GM21423 (cell line): Measurements from ENCODE around the gene MTSS2.

Experiments used
- ATAC-seq: cut with Tn5 transposase; IDR thresholded peaks from one replicate; pipeline ENCODE4 v1.9.1; 2021; ENCODE audit warnings: mild to moderate bottlenecking, moderate library complexity; ENCODE audit not compliant: unreplicated experiment

The MTSS2 gene

DNA sequence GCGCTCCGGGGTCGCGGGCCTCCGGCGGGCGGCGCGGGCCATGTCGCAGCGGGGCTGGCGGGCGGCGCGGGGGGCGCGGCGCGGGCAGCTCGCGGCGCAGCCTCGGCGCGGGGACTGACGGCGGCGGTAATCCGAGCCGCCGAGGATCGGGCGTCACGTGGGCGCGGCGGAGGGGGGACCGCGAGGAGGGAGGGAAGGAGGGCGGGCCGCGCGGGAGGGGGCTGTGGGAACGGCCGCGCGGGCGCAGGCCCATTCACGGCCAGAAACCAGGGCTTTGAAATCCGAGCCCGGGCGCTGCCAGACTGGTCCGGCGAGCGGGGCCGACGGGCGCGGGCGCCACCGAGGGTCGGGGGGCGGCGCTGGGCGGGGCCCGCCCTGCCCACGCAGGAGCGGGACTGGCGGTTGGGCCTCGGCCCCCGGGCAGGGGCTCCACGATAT is at the start of gene MTSS2:
Gene MTSS2 (minus strand): TSS at position 116 of the 438 bp plus-strand sequence. CDS start 262 bp downstream, outside the sequence.
- ATAC-seq, result no peak

- ATAC-seq, result no peak
Observed at GRCh38 chr16:70735141-70735979, 49.5 kb upstream of the MTSS2 start.

DNA sequence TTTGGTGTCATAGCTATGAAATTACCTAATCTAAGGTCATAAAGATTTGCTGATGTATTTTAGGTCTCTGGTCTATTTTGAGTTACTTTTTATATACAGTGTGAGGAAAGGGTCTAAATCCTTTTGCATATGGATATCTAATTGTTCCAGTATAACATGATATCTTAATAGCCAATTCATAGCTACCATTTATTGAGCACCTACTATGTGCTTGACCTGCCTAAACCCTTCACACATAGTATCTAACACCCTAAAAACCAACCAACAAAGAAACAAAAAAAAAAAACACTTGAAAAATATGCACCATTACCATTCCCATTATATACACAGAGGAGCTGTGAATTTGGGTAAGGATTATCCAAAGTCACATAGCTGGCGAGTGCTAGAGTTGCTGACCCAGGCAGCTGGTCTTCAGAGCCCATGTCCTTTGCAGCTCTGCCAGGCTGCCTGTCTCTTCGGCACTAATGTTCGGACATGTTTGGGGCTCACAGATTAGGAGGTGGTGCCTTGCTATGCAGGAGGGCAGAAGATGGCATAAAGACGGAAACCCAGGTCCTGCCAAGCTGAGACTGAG is 48.8 kb upstream of the MTSS2 start:
- no peak for ATAC-seq

- ATAC-seq, result no peak
Observed at GRCh38 chr16:70730944-70731343, 45.1 kb upstream of the MTSS2 start.

DNA sequence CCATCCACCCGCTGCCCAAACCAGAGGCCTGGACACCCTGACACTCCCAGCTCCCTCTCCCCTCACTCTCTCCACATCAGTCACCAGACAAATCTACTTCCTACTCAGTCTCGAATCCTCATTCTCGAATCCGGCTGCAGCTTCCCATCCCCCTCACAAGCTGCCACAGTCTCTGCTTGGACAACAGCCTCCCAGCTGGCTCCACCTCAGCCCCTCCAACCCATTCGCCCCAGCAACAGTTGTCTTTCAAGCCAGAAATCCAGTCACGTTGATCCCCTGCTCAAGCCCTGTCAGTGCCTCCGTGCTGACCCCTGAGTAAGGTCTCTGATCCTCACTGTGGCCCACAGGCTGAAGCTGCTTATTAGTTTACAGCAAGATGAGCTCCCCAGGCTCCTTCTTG is 44.2 kb upstream of the MTSS2 start:
- no peak for ATAC-seq

GRCh38 chr16:70729292-70729691 is 43.4 kb upstream of the MTSS2 start:
- no peak for ATAC-seq

- no peak for ATAC-seq
Observed at GRCh38 chr16:70728150-70728549, 42.3 kb upstream of the MTSS2 start.

DNA sequence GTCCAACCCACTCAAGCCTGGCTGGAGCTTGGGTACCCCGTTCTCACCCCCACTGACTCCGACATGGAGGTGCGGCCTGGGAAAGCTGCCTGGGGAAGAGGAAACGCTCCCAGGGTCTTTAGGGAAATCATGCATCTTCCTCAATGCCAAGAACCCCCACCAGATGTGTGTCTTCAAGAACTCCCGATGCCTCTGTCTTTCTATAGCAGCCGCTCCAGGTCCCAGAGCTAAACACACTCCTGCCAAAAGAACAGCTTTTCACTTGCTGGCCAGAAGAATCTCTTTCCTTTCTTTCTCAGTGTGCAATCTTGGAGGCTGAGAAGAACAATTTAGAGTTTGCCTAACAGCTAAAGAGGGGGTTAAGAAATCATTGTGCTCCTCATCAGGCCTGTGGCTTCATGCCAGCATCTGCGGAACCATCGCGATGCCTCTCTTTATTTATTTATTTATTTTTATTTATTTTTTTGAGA is 41.1 kb upstream of the MTSS2 start:
- no peak for ATAC-seq

- no peak for ATAC-seq
Observed at GRCh38 chr16:70725912-70726828, 40.3 kb upstream of the MTSS2 start.

- ATAC-seq, result no peak
Observed at GRCh38 chr16:70725024-70725911, 39.4 kb upstream of the MTSS2 start.

DNA sequence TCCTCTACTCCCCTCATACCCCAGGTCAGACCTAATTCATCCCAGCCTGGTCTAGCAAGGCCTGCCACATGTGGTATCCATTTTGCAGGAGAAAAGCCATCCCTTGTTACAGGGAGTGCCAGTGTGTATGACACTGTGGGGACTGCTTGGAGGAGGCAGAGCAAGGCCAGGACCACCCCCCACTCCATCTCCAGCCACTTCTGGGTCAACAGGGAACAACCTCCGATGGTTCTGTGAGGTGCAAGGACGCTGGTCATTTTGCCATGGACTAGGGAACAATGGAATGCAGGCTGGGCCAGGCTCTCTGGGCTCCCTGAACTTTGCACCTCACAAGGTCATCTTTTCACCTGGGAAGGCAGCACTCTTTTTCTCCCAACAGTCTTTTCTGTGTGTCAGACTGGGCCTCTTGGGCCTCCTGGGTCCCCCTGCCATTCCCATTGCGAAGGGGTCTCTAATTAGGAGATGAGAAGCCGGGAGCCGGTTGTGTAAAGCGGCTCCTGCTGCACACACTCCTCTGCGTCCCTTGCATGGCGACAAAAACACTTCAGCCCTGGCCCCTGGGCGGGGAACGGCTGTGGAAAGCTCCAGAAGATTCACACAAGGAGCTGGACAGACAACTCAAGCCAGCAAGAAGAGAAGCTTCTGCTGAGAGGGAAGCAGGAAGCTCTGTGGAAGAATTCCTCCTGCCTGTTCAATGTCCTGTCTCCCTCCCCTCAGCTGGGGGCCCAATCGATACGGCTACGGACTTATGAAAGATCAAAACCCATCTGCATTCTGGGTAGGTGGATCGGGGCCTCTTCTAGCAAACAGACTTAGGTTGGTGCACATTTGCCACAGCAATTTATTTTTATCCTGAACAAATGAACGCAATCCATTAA is 38.5 kb upstream of the MTSS2 start:
- ATAC-seq, result no peak

DNA sequence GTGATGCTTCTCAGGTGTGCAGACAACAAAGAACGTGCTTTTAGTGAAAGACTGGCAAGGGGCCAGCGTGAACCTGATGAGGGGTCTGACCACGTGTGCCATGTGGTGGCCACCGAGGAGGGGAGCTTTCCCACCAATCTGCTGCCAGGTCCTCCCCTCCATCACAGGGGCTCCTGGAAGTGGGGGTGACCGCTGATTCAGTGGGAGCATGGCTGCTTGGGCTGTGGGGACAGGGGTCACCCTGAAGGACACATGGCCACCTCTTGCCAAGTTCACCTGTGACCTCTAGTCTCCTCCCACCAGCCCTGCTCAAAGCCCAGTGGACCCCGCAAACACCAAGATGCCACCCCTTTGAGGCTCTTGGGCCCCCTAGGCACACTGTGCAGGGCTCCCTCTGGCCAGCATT is 37.9 kb upstream of the MTSS2 start:
- no peak for ATAC-seq

DNA sequence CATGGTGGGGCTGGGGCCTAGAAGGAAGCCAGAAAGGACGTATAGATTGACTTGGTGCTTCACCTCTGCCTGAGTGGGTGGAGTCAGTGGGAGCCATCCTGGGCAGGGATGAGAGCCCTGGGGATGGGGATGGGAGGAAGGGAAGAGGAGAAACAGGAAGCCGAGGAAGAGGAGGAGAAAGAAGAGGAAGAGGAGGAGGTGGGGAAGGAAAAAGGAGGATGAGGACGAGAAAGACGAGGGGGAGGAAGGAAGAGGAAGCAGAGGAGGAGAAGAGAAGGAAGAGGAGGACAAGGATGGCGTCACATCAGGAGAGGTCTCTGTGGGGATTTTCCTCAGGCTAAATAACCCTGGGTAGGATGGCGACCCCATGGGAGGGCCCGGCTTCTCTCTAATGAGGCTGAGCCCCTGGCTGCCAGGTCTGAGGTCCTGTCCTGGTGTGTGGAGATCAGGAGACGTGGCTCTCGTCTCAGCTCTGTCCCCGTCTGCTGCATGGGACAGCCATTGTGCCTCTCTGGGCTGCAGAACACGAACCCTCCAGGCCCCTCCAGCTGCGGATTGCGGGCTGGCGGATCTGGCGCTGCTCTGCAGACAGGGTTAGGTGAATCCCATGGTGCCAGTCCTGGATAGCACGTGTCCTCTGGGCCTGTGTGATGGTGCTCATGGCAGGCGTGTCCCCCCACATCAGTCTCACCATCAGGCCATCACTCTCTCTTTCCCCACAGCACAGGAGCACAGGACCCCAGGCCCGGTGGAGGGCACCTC is 35.5 kb upstream of the MTSS2 start:
- ATAC-seq, result no peak

DNA sequence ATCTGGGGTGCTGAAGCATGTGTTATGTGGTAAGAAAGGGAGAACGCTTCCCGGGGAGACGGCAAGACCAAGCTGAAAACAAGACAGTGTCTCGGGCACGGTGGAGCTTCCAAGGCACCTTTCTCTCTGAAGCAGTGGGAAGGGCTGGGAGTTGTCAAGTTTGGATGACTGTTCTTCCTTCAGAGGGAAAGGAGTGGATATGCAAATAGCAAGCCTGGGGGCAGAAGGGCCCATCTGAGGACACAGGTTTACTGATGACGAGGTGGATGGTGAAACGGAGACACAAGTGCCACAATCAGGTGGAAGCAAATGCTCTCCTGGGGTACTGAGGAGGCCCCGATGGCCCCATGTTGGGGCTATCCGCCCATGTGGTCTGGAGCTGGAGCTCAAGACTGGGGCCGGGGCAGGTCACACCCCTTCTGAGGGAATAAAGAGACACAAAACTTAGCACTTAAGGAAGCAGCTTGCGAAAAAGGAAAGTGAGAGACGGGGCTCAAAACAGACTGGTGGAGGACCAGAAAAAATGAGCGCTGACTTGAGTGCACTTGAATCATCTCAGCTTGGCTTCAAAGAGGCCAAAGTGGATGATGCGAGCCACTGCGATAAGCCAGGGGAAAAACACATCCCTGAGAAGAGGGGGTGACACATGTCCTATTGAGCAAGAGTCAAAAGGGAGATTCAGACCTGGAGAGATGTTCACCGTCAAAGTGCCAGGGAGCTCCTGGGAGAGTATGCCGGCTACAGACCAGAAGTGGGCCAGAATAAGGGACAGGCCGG is 34.8 kb upstream of the MTSS2 start:
- no peak for ATAC-seq

DNA sequence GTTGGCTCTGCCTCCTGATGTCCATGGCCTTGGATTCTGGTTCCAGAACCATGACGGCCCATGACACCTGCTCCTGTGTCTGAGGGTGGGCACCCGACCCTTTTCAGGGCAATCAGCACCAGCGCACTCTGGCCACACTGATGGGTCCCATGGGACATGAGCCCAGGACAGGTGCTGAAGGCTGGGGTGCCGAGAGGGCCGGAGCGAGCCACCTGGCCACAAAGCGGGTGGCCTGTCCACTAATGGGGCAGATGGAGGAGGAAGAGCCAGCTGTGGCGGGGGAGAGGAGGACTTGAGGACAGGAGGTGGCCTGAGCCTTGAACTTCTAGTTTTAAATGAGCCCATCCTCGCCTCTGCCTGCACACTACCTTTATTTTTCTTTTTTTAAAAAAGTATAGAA is 31.2 kb upstream of the MTSS2 start:
- ATAC-seq, result no peak

- no peak for ATAC-seq
Observed at GRCh38 chr16:70715860-70716357, 30.1 kb upstream of the MTSS2 start.

- ATAC-seq, result no peak
Observed at GRCh38 chr16:70715055-70715858, 29.4 kb upstream of the MTSS2 start.
